Ovary (tissue), 9 donors: ENCODE measurements around the gene RAB42. TPM values are rescaled to one million over a fixed set of nuclear protein-coding genes. Genes with fewer than 3 reads are reported as not detected.
A peak's percentile ranks its signal among the peaks of the same experiment; 100 is the strongest.
"Not testable (repeated sequence)": the region's sequence is repeated elsewhere in the genome, so short reads cannot be mapped to it uniquely, and the experiment has no call there.

Experiments
- DNase-seq, 5 donors: peaks; one replicate each; pipeline ENCODE4 v3.0.0-alpha.2; 2019 to 2020
- H3K27ac ChIP-seq, 2 donors: fragments of 200-600 bp; one replicate each; pipeline versions ENCODE4 v1.5.1 to v1.8.0; 2019 to 2022
- H3K27me3 ChIP-seq: fragments of 200-600 bp; one replicate; pipeline ENCODE4 v1.8.0; 2022
- H3K36me3 ChIP-seq: fragments of 200-600 bp; sonication (generic); one replicate; pipeline ENCODE4 v1.5.1; 2019
- H3K4me1 ChIP-seq: one replicate; pipeline ENCODE4 v1.8.1; 2013; ENCODE audit warnings: mild to moderate bottlenecking, moderate library complexity; ENCODE audit not compliant: insufficient read depth
- H3K4me3 ChIP-seq: fragments of 200-600 bp; sonication (generic); one replicate; pipeline ENCODE4 v1.5.1; 2017
- H3K9me3 ChIP-seq, 2 donors: fragments of 200-600 bp in 1 of 2; sonication (generic) in 1 of 2; one replicate each; pipeline versions ENCODE4 v1.5.1 to v1.8.1; 2013 to 2019; ENCODE audit warnings: mild to moderate bottlenecking in 1 of 2, moderate library complexity in 1 of 2
- EP300 ChIP-seq: sonication (generic); formaldehyde crosslinking; IDR thresholded peaks from one replicate; pipeline ENCODE4 v1.6.1; 2017; ENCODE audit warnings: antibody characterized with exemption
- POLR2A ChIP-seq: fragments of 450-650 bp; IDR thresholded peaks from one replicate; pipeline ENCODE4 v1.6.1; 2017; ENCODE audit warnings: antibody characterized with exemption, mild to moderate bottlenecking, moderate library complexity
- WGBS, 3 donors: extraction: QIAGEN DNeasy Blood & Tissue Kit in 1 of 3; methylation state at CpG; one replicate each; pipeline versions ENCODE4 v1.1.5 to v1.1.7; 2013 to 2017; 5-methylcytosine and 5-hydroxymethylcytosine counted together
- intact Hi-C, 4 donors: fragments of 100-400 bp; cut with DNase I; formaldehyde crosslinking; loops; one replicate each; pipeline versions ENCODE4 v1.11.0 to v1.15.1; 2022 to 2023
- polyA plus RNA-seq, 2 donors: library from polyadenylated mRNA; stranded (reverse); fragments of 200-250 nt in 1 of 2; fragments of 350-450 nt in 1 of 2; fragmentation: Illumina TruSeq in 1 of 2; extraction: RNeasy Lipid Tissue Mini Kit (QIAGEN cat#74804) in 1 of 2; gene quantifications; one replicate each; pipeline ENCODE4 v1.2.3, GENCODE V29; 2013 to 2014
- total RNA-seq, 7 donors: library from RNA; depleted of rRNA in 2 of 7; stranded (reverse); fragments of >200 nt in 2 of 7; fragmentation: NEBNext Ultra II Directional in 3 of 7; extraction: Animal tissue kit (Norgen Biotek cat#: 25700) in 3 of 7; gene quantifications; one replicate each; pipeline versions ENCODE4 v1.1.0 to v1.2.4, GENCODE V29; 2016 to 2023
- TF ChIP-seq, protein P1 (sequence below), 3 donors: fragments of 450-650 bp in 2 of 3; fragments of 200-600 bp in 1 of 3; IDR thresholded peaks; one replicate each; pipeline versions ENCODE4 v1.5.1 to v1.8.0; 2016 to 2022; ENCODE audit warnings: antibody characterized with exemption in 3 of 3, mild to moderate bottlenecking in 1 of 3
- donor health status: DM: no; HTN: no; CAD: no; lungs with moderate emphysema.
- donor health status: DM: no; HTN: no; CAD: no.
- donor health status: Bipolar disorder and iron deficiency.
- donor health status: DM: yes; HTN: yes; CAD: no.
- donor health status: DM: no; HTN: no; CAD: no.
- donor health status: DM: yes; HTN: yes; CAD: no.

RAB42 gene
- total and polyA plus RNA-seq, 9 donors = 0.36 to 4.2 (median 0.89) TPM; not detected in 1

DNA sequence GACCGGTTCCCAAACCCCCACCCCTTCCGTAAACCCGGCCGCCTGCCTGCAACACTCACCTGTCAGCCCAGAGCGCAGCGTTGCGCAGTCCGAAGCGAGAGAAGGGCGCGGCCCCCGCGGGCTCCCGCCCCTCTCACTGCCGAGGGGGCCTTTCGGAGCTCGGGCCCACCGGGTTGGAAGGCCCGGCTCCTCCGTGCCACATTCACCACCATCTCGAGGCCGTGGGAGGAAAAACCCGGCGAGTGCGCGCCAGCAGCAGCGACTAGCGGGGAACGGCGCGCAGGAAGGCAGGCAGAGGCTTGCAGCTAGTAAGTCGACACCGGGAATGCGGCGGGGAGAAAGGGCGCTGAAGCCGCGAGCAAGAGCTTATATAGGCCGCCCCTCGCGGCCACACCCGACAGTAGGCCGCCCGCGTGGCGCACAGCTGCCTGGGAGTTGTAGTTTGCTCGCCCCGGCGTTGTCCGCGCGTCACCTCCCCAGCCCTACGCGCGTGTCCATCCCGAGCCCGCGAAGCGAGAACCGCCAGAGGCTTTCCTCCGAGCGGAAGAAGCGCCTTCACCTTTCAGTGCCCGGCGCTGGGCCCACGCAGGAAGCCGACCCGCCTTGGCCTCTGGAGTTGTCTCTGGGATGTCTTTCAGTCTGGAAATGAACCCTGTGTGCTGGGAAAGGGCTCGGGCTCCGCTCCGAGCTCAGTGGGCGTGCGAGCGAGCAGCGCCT is 10.4 kb upstream of the RAB42 start:
- H3K36me3 ChIP-seq = no peaks in the 10 kb centered on the region
- H3K9me3 ChIP-seq = no peaks in the 10 kb centered on the region
- intact Hi-C loops = no loop called here
- H3K4me3 ChIP-seq = peak overlapping the region; percentile 84
- peaks cover 2% of the 10 kb centered on the region for H3K4me1 ChIP-seq
- 0% methylated on average over 74 to 75 of the region's 75 CpGs for WGBS, 3 donors
- DNase-seq = peak; percentile 94 to 97 (median 95)
- peak overlapping the region; percentile 73 to 76 for H3K27ac ChIP-seq
- TF ChIP-seq, protein P1, sequence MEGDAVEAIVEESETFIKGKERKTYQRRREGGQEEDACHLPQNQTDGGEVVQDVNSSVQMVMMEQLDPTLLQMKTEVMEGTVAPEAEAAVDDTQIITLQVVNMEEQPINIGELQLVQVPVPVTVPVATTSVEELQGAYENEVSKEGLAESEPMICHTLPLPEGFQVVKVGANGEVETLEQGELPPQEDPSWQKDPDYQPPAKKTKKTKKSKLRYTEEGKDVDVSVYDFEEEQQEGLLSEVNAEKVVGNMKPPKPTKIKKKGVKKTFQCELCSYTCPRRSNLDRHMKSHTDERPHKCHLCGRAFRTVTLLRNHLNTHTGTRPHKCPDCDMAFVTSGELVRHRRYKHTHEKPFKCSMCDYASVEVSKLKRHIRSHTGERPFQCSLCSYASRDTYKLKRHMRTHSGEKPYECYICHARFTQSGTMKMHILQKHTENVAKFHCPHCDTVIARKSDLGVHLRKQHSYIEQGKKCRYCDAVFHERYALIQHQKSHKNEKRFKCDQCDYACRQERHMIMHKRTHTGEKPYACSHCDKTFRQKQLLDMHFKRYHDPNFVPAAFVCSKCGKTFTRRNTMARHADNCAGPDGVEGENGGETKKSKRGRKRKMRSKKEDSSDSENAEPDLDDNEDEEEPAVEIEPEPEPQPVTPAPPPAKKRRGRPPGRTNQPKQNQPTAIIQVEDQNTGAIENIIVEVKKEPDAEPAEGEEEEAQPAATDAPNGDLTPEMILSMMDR (IDR thresholded peaks at IDR 0.05) = peak; percentile 14 to 49 (median 47)
- TF ChIP-seq POLR2A (peak; percentile 86), EP300 (no peak)
- no peaks in the 10 kb centered on the region for H3K27me3 ChIP-seq

DNA sequence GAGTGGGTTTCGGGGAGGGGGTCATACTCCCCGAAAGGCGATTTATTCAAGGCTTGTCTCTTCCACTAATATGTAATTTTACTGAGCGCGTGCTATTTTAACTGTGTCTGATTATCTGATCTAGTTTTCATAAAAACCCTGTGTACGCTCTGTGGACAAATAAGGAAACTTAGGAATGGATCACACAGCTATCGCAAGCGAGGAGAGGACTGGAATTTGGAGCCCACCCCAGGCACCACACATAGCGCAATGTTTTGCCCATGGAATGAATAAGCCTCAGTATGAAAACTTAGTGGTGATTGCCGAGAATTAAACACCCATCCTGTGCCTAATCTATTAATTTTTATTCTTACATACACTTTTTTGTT is 9.8 kb upstream of the RAB42 start:
- peak in 1 of 5 donors; percentile 38 for DNase-seq
- no peaks in the 10 kb centered on the region for H3K36me3 ChIP-seq
- peaks cover 2% of the 10 kb centered on the region for H3K4me1 ChIP-seq
- no peaks in the 10 kb centered on the region for H3K9me3 ChIP-seq
- peak overlapping the region; percentile 73 to 76 for H3K27ac ChIP-seq
- H3K27me3 ChIP-seq = no peaks in the 10 kb centered on the region
- intact Hi-C loops = no loop called here
- peak overlapping the region; percentile 84 for H3K4me3 ChIP-seq
- TF ChIP-seq POLR2A (no peak), EP300 (no peak)
- TF ChIP-seq, protein P1 (IDR thresholded peaks at IDR 0.05) = no peak
- WGBS, 3 donors = 0 to 1% (median 1%) methylated on average over 10 of the region's 10 CpGs

DNA sequence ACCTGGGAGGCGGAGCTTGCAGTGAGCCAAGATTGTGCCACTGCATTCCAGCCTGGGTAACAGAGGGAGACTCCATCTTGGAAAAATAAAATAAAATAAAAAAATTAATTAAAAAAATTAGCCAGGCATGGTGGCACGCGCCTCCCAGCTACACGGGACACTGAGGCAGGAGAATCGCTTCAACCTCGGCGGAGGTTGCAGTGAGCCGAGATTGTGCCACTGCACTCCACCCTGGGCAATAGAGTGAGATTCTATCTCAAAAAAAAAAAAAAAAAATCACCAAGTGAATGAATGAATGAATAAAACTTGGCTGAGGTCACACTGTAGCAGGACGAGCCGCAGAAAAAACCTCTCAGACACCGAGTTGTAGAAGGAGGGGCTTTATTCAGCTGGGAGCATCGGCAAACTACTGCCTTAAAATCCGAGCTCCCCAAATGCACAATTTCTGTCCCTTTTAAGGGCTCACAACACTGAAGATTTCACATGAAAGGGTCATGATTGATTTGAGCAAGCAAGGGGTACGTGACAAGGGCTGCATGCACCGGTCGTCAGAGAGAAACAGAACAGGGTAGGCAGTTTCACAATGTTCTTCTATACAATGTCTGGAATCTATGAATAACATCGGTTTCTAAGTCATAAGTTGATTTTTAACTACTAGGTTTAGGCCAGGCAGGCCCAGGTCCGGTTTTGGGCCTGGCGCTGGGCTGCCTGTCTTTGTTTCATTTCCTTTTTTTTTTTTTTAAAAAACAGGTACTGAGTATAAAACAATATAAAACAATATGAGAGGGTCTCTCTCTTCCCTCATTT is 5.3 kb upstream of the RAB42 start:
- H3K4me1 ChIP-seq, H3K27me3 ChIP-seq, DNase-seq, H3K4me3 ChIP-seq, intact Hi-C loops, H3K9me3 ChIP-seq, H3K27ac ChIP-seq, H3K36me3 ChIP-seq: not testable (repeated sequence)
- 93 to 95% (median 94%) methylated on average over 19 of the region's 19 CpGs for WGBS, 3 donors

DNA sequence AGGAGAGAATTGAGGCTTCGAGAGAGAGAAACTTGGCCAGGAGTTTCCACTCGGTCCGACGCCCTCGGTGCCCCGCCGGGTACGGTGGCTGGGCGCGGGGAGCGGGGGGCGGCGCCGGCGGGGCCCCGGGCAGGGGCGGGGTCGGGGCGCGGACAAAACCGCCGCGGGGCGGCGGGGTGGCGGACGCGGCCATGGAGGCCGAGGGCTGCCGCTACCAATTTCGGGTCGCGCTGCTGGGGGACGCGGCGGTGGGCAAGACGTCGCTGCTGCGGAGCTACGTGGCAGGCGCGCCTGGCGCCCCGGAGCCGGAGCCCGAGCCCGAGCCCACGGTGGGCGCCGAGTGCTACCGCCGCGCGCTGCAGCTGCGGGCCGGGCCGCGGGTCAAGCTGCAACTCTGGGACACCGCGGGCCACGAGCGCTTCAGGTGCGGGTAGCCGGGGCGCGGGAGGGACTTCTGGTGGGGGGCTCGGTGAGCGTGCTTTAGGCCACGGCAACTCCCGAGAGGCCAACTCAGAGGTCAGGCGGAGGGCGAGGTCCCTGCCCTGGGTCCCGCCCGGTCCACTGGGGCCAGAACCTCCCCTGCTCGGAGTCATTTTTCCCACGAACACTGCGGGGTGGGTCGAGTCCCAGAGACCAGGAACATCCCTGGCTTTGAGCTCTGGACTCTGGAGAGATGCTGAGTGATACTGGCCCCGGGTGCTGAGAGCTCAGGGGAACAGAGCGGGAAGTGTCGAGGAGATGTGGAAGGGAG is 431 bp downstream of the RAB42 start:
- Histone ChIP-seq H3K27me3 (no peaks in the 10 kb centered on the region), H3K4me1 (peaks cover 2% of the 10 kb centered on the region), H3K27ac (no peak overlapping the region), H3K4me3 (peak overlapping the region; percentile 38), H3K36me3 (no peaks in the 10 kb centered on the region), H3K9me3 (no peaks in the 10 kb centered on the region)
- no peak for DNase-seq
- intact Hi-C loops = loop anchor here in 1 of 4 donors (10.0 kb wide), 1 partner anchor 68 kb away; no protein-coding TSS in a partner anchor
- WGBS, 3 donors = 2 to 3% (median 3%) methylated on average over 53 to 81 of the region's 81 CpGs
- no peak for TF ChIP-seq POLR2A
- TF ChIP-seq, protein P1 (IDR thresholded peaks at IDR 0.05) = no peak
- no peak for TF ChIP-seq EP300

DNA sequence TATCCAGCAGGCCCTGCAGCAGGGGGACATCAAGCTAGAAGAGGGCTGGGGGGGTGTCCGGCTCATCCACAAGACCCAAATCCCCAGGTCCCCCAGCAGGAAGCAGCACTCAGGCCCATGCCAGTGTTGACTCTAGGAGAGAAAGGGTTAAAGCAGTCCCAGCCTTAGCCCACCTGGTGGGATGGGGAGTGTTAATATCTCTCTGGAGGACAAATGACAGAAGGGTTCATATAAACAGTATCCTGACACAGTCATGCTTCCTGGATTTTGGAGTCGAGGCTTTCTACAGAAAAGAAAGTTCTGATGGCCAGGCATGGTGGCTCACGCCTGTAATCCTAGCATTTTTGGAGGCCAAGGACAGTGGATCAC is 1.9 kb downstream of the RAB42 start:
- not testable (repeated sequence) for DNase-seq, H3K27me3 ChIP-seq, H3K27ac ChIP-seq, H3K4me1 ChIP-seq, H3K9me3 ChIP-seq, H3K4me3 ChIP-seq, H3K36me3 ChIP-seq
- intact Hi-C loops = loop anchor here in 2 of 4 donors (1.0 to 10.0 kb wide), 2 partner anchors 69 to 74 kb away; no protein-coding TSS in a partner anchor
- WGBS, 3 donors = 80 to 92% (median 83%) methylated on average over 3 of the region's 3 CpGs

DNA sequence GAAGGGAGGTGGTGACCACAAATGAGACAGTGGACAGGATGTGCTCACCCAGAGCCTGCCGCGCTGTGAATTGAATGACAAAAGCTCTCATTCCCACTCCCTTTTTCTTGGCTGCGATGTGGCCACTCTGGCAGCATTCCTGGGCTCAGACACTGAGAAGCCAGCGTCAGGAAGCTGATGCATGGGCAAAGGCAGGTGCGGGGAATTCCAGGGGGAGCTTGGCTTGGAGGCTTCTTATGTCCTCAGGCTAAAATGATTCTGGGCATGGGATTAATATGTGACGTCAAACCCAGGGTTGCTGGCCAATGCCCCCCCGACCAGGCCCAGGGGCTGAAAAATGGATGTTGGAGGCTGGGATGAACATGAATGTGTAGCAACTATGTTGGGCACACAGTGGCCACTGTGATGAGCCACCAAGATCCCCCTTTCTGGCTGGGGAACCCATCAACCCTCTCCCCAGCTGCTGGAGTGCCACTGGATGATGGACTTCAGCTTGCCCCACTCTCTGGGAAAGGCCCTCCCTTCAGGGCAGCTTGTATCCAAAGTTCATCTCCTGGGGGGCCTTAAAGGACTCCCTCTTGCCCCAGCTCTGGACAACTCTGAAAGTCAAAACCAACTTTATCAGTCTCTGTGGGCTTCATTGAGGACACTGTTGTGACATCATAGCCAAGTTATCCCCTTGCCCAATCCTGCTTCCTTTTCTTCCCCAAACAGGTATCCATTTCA is 2.8 kb downstream of the RAB42 start:
- intact Hi-C loops = loop anchor here in 3 of 4 donors (1.0 to 10.0 kb wide), 3 partner anchors 70 to 78 kb away; no protein-coding TSS in a partner anchor

More for the DNA sequence above, 2.8 kb downstream of the RAB42 start:
- H3K9me3 ChIP-seq, H3K36me3 ChIP-seq, DNase-seq, H3K4me3 ChIP-seq, H3K27me3 ChIP-seq, H3K27ac ChIP-seq, H3K4me1 ChIP-seq: not testable (repeated sequence)
- WGBS, 3 donors = 68 to 89% (median 86%) methylated on average over 7 of the region's 7 CpGs
